HepG2 (cell line): ENCODE data around the gene NOS2.

Experiments used
- CHCHD3 ChIP-seq: sonication (generic); formaldehyde crosslinking; IDR thresholded peaks from 2 replicates; pipeline ENCODE4 v1.8.0; 2022; ENCODE audit warnings: mild to moderate bottlenecking, missing genetic modification reagents, moderate library complexity
- EP300 ChIP-seq, 3 experiments: sonication (generic) in 1 of 3; formaldehyde crosslinking in 1 of 3; IDR thresholded peaks; 2 replicates each; pipeline versions ENCODE4 v1.5.1 to v1.6.1; 2011 to 2020; ENCODE audit warnings: low read depth in 2 of 3, low read length in 2 of 3, borderline replicate concordance in 1 of 3, improper control_type of control experiment in 1 of 3, mild to moderate bottlenecking in 1 of 3, missing genetic modification reagents in 1 of 3, moderate library complexity in 1 of 3
- HNF4A ChIP-seq: sonication (generic); formaldehyde crosslinking; IDR thresholded peaks from 2 replicates; pipeline ENCODE4 v1.4.0; 2020; ENCODE audit warnings: missing genetic modification reagents
- PHF8 ChIP-seq: sonication (generic); formaldehyde crosslinking; IDR thresholded peaks from 2 replicates; pipeline ENCODE4 v1.5.0; 2020; ENCODE audit warnings: missing genetic modification reagents
- PITX1 ChIP-seq: sonication (generic); formaldehyde crosslinking; IDR thresholded peaks from 2 replicates; pipeline ENCODE4 v1.5.1; 2020; ENCODE audit warnings: mild to moderate bottlenecking, missing genetic modification reagents
- RNF2 ChIP-seq: fragments of 450-650 bp; conservative IDR thresholded peaks from 2 replicates; pipeline ENCODE4 v1.6.1; 2016; ENCODE audit warnings: low read depth
- TAF15 ChIP-seq: fragments of 200-400 bp; formaldehyde crosslinking; IDR thresholded peaks from one replicate; pipeline ENCODE4 v1.6.1; 2018; ENCODE audit warnings: mild to moderate bottlenecking, low read depth, low read length; ENCODE audit not compliant: poor library complexity, severe bottlenecking
- ZNF883 ChIP-seq: sonication (generic); formaldehyde crosslinking; IDR thresholded peaks from 2 replicates; pipeline ENCODE4 v1.5.1; 2020; ENCODE audit warnings: mild to moderate bottlenecking, missing genetic modification reagents; ENCODE audit errors: not compliant biosample characterization
- ZZZ3 ChIP-seq: sonication (generic); formaldehyde crosslinking; IDR thresholded peaks from 2 replicates; pipeline ENCODE4 v1.4.0; 2020; ENCODE audit warnings: missing genetic modification reagents, mild to moderate bottlenecking, borderline replicate concordance
- TF ChIP-seq, protein P1 (sequence below): sonication (generic); formaldehyde crosslinking; IDR thresholded peaks from 2 replicates; pipeline ENCODE4 v1.4.0; 2020; ENCODE audit warnings: missing genetic modification reagents, borderline replicate concordance
- TF ChIP-seq, protein P2 (sequence below): sonication (generic); formaldehyde crosslinking; IDR thresholded peaks from 2 replicates; pipeline ENCODE4 v1.4.0; 2020; ENCODE audit warnings: low read depth, missing genetic modification reagents
- TF ChIP-seq, protein P3 (sequence below): IDR thresholded peaks from 2 replicates; pipeline ENCODE4 v1.6.1; 2012; ENCODE audit warnings: low read length, improper control_type of control experiment
- TF ChIP-seq, protein P4 (sequence below): sonication (generic); formaldehyde crosslinking; IDR thresholded peaks from 2 replicates; pipeline ENCODE4 v1.4.0; 2020; ENCODE audit warnings: missing genetic modification reagents
- TF ChIP-seq, protein P5 (sequence below): sonication (generic); formaldehyde crosslinking; IDR thresholded peaks from 2 replicates; pipeline ENCODE4 v1.4.0; 2020; ENCODE audit warnings: mild to moderate bottlenecking, missing genetic modification reagents

DNA sequence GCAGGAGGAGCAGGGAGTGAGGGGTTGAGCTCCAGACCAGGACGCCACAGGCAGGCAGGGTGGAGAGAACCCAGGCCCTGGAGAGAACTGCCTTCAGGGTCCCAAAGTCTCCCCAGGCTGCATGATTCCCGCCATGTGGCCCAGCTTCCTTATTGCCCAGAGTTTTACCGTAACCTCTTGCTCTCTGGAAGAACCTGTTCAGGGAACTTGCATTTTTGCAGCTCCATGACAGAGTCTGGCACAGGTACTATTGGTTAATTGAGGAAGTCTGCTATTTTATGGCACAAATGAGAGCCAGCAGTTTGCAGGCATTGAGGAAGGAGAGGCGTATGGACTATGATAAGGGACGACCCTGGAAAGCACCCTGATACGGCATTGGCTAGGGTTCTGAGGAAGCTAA lies 11.6 kb upstream of the NOS2 start:
- TF ChIP-seq ZNF883 (CRISPR knock-in tag) (no peak), EP300 (IDR thresholded peaks at IDR 0.05; ENCODE audit: low read depth in 2 of 2, low read length in 2 of 2) (no peak), EP300 (CRISPR knock-in tag; IDR thresholded peaks at IDR 0.05; ENCODE audit: borderline replicate concordance) (no peak), CHCHD3 (CRISPR knock-in tag) (no peak), PITX1 (no peak), HNF4A (no peak), TAF15 (no peak), ZZZ3 (no peak), PHF8 (no peak), RNF2 (no peak)
- TF ChIP-seq, protein P1, sequence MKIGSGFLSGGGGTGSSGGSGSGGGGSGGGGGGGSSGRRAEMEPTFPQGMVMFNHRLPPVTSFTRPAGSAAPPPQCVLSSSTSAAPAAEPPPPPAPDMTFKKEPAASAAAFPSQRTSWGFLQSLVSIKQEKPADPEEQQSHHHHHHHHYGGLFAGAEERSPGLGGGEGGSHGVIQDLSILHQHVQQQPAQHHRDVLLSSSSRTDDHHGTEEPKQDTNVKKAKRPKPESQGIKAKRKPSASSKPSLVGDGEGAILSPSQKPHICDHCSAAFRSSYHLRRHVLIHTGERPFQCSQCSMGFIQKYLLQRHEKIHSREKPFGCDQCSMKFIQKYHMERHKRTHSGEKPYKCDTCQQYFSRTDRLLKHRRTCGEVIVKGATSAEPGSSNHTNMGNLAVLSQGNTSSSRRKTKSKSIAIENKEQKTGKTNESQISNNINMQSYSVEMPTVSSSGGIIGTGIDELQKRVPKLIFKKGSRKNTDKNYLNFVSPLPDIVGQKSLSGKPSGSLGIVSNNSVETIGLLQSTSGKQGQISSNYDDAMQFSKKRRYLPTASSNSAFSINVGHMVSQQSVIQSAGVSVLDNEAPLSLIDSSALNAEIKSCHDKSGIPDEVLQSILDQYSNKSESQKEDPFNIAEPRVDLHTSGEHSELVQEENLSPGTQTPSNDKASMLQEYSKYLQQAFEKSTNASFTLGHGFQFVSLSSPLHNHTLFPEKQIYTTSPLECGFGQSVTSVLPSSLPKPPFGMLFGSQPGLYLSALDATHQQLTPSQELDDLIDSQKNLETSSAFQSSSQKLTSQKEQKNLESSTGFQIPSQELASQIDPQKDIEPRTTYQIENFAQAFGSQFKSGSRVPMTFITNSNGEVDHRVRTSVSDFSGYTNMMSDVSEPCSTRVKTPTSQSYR = no peak
- TF ChIP-seq, protein P2, sequence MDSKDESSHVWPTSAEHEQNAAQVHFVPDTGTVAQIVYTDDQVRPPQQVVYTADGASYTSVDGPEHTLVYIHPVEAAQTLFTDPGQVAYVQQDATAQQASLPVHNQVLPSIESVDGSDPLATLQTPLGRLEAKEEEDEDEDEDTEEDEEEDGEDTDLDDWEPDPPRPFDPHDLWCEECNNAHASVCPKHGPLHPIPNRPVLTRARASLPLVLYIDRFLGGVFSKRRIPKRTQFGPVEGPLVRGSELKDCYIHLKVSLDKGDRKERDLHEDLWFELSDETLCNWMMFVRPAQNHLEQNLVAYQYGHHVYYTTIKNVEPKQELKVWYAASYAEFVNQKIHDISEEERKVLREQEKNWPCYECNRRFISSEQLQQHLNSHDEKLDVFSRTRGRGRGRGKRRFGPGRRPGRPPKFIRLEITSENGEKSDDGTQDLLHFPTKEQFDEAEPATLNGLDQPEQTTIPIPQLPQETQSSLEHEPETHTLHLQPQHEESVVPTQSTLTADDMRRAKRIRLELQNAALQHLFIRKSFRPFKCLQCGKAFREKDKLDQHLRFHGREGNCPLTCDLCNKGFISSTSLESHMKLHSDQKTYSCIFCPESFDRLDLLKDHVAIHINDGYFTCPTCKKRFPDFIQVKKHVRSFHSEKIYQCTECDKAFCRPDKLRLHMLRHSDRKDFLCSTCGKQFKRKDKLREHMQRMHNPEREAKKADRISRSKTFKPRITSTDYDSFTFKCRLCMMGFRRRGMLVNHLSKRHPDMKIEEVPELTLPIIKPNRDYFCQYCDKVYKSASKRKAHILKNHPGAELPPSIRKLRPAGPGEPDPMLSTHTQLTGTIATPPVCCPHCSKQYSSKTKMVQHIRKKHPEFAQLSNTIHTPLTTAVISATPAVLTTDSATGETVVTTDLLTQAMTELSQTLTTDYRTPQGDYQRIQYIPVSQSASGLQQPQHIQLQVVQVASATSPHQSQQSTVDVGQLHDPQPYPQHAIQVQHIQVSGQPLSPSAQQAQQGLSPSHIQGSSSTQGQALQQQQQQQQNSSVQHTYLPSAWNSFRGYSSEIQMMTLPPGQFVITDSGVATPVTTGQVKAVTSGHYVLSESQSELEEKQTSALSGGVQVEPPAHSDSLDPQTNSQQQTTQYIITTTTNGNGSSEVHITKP (CRISPR knock-in tag) = no peak
- TF ChIP-seq, protein P3, sequence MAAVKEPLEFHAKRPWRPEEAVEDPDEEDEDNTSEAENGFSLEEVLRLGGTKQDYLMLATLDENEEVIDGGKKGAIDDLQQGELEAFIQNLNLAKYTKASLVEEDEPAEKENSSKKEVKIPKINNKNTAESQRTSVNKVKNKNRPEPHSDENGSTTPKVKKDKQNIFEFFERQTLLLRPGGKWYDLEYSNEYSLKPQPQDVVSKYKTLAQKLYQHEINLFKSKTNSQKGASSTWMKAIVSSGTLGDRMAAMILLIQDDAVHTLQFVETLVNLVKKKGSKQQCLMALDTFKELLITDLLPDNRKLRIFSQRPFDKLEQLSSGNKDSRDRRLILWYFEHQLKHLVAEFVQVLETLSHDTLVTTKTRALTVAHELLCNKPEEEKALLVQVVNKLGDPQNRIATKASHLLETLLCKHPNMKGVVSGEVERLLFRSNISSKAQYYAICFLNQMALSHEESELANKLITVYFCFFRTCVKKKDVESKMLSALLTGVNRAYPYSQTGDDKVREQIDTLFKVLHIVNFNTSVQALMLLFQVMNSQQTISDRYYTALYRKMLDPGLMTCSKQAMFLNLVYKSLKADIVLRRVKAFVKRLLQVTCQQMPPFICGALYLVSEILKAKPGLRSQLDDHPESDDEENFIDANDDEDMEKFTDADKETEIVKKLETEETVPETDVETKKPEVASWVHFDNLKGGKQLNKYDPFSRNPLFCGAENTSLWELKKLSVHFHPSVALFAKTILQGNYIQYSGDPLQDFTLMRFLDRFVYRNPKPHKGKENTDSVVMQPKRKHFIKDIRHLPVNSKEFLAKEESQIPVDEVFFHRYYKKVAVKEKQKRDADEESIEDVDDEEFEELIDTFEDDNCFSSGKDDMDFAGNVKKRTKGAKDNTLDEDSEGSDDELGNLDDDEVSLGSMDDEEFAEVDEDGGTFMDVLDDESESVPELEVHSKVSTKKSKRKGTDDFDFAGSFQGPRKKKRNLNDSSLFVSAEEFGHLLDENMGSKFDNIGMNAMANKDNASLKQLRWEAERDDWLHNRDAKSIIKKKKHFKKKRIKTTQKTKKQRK = no peak
- TF ChIP-seq, protein P4, sequence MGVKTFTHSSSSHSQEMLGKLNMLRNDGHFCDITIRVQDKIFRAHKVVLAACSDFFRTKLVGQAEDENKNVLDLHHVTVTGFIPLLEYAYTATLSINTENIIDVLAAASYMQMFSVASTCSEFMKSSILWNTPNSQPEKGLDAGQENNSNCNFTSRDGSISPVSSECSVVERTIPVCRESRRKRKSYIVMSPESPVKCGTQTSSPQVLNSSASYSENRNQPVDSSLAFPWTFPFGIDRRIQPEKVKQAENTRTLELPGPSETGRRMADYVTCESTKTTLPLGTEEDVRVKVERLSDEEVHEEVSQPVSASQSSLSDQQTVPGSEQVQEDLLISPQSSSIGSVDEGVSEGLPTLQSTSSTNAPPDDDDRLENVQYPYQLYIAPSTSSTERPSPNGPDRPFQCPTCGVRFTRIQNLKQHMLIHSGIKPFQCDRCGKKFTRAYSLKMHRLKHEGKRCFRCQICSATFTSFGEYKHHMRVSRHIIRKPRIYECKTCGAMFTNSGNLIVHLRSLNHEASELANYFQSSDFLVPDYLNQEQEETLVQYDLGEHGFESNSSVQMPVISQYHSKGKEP (CRISPR knock-in tag) = no peak
- TF ChIP-seq, protein P5, sequence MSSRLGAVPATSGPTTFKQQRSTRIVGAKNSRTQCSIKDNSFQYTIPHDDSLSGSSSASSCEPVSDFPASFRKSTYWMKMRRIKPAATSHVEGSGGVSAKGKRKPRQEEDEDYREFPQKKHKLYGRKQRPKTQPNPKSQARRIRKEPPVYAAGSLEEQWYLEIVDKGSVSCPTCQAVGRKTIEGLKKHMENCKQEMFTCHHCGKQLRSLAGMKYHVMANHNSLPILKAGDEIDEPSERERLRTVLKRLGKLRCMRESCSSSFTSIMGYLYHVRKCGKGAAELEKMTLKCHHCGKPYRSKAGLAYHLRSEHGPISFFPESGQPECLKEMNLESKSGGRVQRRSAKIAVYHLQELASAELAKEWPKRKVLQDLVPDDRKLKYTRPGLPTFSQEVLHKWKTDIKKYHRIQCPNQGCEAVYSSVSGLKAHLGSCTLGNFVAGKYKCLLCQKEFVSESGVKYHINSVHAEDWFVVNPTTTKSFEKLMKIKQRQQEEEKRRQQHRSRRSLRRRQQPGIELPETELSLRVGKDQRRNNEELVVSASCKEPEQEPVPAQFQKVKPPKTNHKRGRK (CRISPR knock-in tag) = no peak
